IPS-20b (cell line): ENCODE data around the gene SEC24C.
"Not testable (repeated sequence)": the region's sequence is repeated elsewhere in the genome, so short reads cannot be mapped to it uniquely, and the experiment has no call there.

Experiments
- H3K27ac ChIP-seq: one replicate; pipeline ENCODE4 v1.5.1; 2013; ENCODE audit warnings: low read length
- H3K27me3 ChIP-seq: 2 replicates; pipeline ENCODE4 v1.6.1; 2013; ENCODE audit warnings: mild to moderate bottlenecking, low read length, inconsistent platforms; ENCODE audit not compliant: insufficient read depth
- H3K36me3 ChIP-seq: 2 replicates; pipeline ENCODE4 v1.6.1; 2013; ENCODE audit warnings: low read depth, mild to moderate bottlenecking, inconsistent platforms, low read length, moderate library complexity; ENCODE audit not compliant: insufficient read depth
- H3K4me1 ChIP-seq: 2 replicates; pipeline ENCODE4 v1.6.1; 2013; ENCODE audit warnings: mild to moderate bottlenecking, control low read depth, inconsistent platforms, low read length, moderate library complexity; ENCODE audit not compliant: insufficient read depth
- H3K4me3 ChIP-seq: 2 replicates; pipeline ENCODE4 v1.5.1; 2013; ENCODE audit warnings: mild to moderate bottlenecking, low read length, inconsistent platforms
- H3K9ac ChIP-seq: 2 replicates; pipeline ENCODE4 v1.6.1; 2013; ENCODE audit warnings: low read depth, mild to moderate bottlenecking, inconsistent platforms, low read length, moderate library complexity
- H3K9me3 ChIP-seq: 2 replicates; pipeline ENCODE4 v1.6.1; 2013; ENCODE audit warnings: mild to moderate bottlenecking, low read depth, low read length, inconsistent platforms; ENCODE audit not compliant: insufficient read depth

Gene SEC24C

DNA sequence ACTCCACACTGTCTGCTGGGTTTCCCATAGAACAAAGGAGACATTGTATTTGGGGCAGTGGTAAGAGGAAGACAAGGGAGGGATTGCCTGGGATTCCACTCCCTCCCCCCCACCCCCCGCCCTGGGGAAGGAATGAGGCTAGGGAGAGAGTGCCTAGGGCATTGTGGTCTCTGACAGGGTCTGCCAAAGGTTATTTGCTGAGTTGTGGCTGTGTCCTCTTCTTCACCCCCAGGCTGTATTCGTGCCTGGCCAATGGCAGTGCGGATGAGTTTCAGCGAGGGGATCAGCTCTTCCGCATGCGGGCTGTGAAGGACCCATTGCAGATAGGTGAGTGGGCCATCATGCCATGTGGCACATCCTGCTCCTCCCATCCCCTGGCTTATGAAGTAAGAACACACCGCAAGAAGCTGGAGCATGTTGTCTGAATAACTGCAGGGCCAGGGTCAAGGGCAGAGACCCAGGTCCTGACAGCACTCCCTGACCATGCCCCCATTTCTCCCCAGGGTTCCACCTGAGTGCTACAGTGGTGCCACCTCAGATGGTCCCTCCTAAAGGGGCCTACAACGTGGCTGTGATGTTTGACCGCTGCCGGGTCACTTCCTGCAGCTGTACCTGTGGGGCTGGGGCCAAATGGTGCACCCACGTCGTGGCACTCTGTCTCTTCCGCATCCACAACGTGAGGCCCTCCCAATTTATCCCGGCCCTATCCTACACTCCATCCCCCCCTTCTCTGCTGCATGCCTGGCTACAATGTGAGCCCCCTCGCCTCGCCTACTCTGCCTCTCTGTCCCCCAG lies 44.9 kb downstream of the SEC24C start:
- H3K36me3 ChIP-seq, result peaks cover 33% of the 10 kb centered on the region
- no peak overlapping the region for H3K9ac ChIP-seq
- H3K27me3 ChIP-seq, result no peaks in the 10 kb centered on the region
- no peak overlapping the region for H3K27ac ChIP-seq
- H3K9me3 ChIP-seq, result no peaks in the 10 kb centered on the region
- no peak overlapping the region for H3K4me3 ChIP-seq
- H3K4me1 ChIP-seq, result peaks cover 3% of the 10 kb centered on the region; the same call in 1 of the 2 replicates

DNA sequence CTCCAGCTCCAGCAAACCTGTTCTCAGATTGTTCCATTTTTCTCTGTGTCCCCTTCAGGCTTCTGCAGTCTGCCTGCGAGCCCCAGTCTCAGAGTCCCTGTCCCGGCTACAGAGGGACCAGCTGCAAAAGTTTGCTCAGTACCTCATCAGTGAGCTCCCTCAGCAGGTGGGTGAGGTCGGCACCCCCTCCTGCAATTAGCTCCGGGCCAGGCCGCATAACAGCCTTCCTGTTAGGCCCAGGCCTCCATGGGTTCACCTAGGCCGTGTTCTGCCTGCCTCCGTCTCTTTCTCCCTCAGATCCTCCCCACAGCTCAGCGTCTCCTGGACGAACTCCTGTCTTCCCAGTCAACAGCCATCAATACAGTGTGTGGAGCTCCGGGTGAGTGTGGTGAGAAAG lies 45.5 kb downstream of the SEC24C start:
- Histone ChIP-seq H3K27ac (no peak overlapping the region), H3K4me1 (peaks cover 3% of the 10 kb centered on the region; the same call in 1 of the 2 replicates), H3K36me3 (peaks cover 39% of the 10 kb centered on the region), H3K9ac (no peak overlapping the region), H3K4me3 (no peak overlapping the region), H3K9me3 (no peaks in the 10 kb centered on the region), H3K27me3 (no peaks in the 10 kb centered on the region)

GRCh38 chr10:73790886-73791625 lies 46.9 kb downstream of the SEC24C start:
- Histone ChIP-seq H3K9ac (no peak overlapping the region), H3K4me1 (peaks cover 3% of the 10 kb centered on the region; the same call in 1 of the 2 replicates), H3K27me3 (no peaks in the 10 kb centered on the region), H3K9me3 (no peaks in the 10 kb centered on the region), H3K4me3 (no peak overlapping the region), H3K36me3 (peaks cover 51% of the 10 kb centered on the region), H3K27ac (no peak overlapping the region)

DNA sequence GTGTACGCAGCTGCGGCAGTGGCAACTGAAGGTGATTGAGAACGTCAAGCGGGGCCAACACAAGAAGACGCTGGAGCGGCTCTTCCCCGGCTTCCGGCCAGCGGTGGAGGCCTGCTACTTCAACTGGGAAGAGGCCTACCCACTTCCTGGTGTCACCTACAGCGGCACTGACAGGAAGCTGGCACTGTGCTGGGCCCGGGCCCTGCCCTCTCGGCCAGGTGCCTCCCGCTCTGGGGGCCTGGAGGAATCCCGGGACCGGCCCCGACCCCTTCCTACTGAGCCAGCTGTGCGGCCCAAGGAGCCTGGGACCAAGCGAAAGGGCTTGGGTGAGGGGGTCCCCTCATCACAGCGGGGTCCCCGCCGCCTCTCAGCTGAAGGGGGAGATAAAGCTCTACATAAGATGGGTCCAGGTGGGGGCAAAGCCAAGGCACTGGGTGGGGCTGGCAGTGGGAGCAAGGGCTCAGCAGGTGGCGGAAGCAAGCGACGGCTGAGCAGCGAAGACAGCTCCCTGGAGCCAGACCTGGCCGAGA lies 47.8 kb downstream of the SEC24C start:
- H3K4me3 ChIP-seq, result no peak overlapping the region
- H3K9ac ChIP-seq, result no peak overlapping the region
- H3K36me3 ChIP-seq, result peaks cover 59% of the 10 kb centered on the region
- H3K27ac ChIP-seq, result no peak overlapping the region
- H3K4me1 ChIP-seq, result no peaks in the 10 kb centered on the region
- H3K27me3 ChIP-seq, result no peaks in the 10 kb centered on the region
- no peaks in the 10 kb centered on the region for H3K9me3 ChIP-seq

- Histone ChIP-seq H3K9ac (no peak overlapping the region), H3K27ac (no peak overlapping the region), H3K36me3 (peaks cover 74% of the 10 kb centered on the region), H3K4me3 (no peak overlapping the region), H3K4me1 (no peaks in the 10 kb centered on the region), H3K27me3 (no peaks in the 10 kb centered on the region), H3K9me3 (no peaks in the 10 kb centered on the region)
Observed at GRCh38 chr10:73793456-73793855, 49.3 kb downstream of the SEC24C start.

GRCh38 chr10:73795491-73795890 lies 51.3 kb downstream of the SEC24C start:
- not testable (repeated sequence) for H3K27ac ChIP-seq, H3K9me3 ChIP-seq, H3K4me3 ChIP-seq, H3K27me3 ChIP-seq, H3K9ac ChIP-seq, H3K4me1 ChIP-seq
- peaks cover 81% of the 10 kb centered on the region for H3K36me3 ChIP-seq

GRCh38 chr10:73796035-73796434 lies 51.9 kb downstream of the SEC24C start:
- H3K27me3 ChIP-seq, H3K9me3 ChIP-seq, H3K4me1 ChIP-seq, H3K4me3 ChIP-seq, H3K27ac ChIP-seq, H3K9ac ChIP-seq: not testable (repeated sequence)
- peaks cover 79% of the 10 kb centered on the region for H3K36me3 ChIP-seq

GRCh38 chr10:73796766-73797165 lies 52.6 kb downstream of the SEC24C start:
- Histone ChIP-seq H3K4me1 (no peaks in the 10 kb centered on the region), H3K9ac (no peak overlapping the region), H3K9me3 (no peaks in the 10 kb centered on the region), H3K4me3 (no peak overlapping the region), H3K36me3 (peaks cover 79% of the 10 kb centered on the region), H3K27ac (no peak overlapping the region), H3K27me3 (no peaks in the 10 kb centered on the region)

DNA sequence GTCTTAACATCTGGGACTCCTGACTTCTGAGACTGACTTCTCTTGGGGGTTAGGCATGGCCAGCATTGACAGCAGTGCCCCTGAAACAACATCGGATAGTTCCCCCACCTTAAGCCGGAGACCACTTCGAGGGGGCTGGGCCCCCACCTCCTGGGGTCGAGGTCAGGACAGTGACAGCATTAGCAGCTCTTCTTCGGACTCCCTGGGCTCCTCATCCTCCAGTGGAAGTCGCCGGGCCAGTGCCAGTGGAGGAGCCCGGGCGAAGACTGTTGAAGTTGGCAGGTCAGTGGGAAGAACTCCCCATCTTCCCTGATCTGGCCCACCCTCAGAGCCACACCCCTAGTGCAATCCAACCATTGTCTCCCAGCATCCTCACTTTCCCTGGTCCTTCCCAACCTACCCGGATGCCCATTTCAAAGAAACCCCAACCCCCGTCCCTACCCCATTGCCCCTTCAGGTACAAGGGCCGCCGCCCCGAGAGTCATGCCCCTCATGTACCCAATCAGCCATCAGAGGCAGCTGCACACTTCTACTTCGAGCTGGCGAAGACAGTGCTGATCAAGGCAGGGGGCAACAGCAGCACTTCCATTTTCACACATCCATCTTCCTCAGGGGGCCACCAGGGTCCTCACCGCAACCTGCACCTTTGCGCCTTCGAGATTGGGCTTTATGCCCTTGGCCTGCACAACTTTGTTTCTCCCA lies 53.3 kb downstream of the SEC24C start:
- Histone ChIP-seq H3K4me3 (no peak overlapping the region), H3K4me1 (no peaks in the 10 kb centered on the region), H3K9ac (no peak overlapping the region), H3K27ac (no peak overlapping the region), H3K27me3 (no peaks in the 10 kb centered on the region), H3K36me3 (peaks cover 79% of the 10 kb centered on the region), H3K9me3 (no peaks in the 10 kb centered on the region)

DNA sequence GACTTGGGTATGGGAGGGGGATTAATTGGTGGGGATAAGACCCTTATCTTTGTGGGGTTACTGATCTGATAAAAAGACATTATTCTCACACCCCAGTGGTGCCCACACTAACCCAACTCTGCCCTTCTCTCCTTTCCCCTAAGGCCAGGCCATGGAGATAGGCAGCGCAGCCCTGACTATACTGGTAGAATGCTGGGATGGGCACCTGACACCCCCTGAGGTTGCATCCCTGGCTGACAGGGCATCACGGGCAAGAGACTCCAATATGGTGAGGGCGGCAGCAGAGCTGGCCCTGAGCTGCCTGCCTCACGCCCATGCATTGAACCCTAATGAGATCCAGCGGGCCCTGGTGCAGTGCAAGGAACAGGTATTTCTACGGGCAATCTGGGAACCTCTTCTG lies 53.9 kb downstream of the SEC24C start:
- H3K36me3 ChIP-seq, result peaks cover 82% of the 10 kb centered on the region
- no peaks in the 10 kb centered on the region for H3K27me3 ChIP-seq
- no peak overlapping the region for H3K27ac ChIP-seq
- no peak overlapping the region for H3K4me3 ChIP-seq
- H3K4me1 ChIP-seq, result no peaks in the 10 kb centered on the region
- H3K9ac ChIP-seq, result no peak overlapping the region
- no peaks in the 10 kb centered on the region for H3K9me3 ChIP-seq

- Histone ChIP-seq H3K9ac (no peak overlapping the region), H3K36me3 (peaks cover 88% of the 10 kb centered on the region), H3K27ac (no peak overlapping the region)
Observed at GRCh38 chr10:73798927-73799560, 54.9 kb downstream of the SEC24C start.

More at GRCh38 chr10:73798927-73799560, 54.9 kb downstream of the SEC24C start:
- H3K27me3 ChIP-seq, result no peaks in the 10 kb centered on the region
- no peak overlapping the region for H3K4me3 ChIP-seq
- no peaks in the 10 kb centered on the region for H3K9me3 ChIP-seq
- H3K4me1 ChIP-seq, result no peaks in the 10 kb centered on the region
